Activated CD4-positive, CD25-positive, alpha-beta regulatory T cell treated with anti-CD3 and anti-CD28 coated beads, Interleukin-2, amount 50 U/mL, for 16 hours (primary cell): ENCODE measurements around the gene CELF4.

Experiments
- DNase-seq: peaks from one replicate; pipeline ENCODE4 v3.0.0-alpha.2; 2020; ENCODE audit warnings: low read depth, low spot score

The CELF4 gene

DNA sequence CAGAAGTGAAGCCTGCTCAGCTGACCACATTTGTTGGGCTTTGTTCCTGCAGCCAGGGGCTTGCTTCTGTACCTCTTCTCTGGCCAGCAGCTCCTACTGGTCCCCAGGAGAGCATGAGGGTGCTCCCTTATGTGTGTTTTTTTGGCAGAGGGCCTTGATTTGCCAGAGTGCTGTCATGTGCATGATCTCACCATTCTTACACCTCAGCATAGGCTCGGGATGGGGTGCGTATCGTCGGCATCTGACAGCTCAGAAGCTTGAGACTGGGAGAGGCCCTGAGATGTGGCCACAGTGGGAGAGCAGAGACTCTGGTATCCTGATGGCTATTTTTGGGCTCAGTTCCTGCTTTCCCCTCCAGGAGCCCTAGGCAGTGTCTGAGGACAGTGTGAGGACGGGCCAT, 71.2 kb downstream of the CELF4 start:
- DNase-seq, result no peak

DNA sequence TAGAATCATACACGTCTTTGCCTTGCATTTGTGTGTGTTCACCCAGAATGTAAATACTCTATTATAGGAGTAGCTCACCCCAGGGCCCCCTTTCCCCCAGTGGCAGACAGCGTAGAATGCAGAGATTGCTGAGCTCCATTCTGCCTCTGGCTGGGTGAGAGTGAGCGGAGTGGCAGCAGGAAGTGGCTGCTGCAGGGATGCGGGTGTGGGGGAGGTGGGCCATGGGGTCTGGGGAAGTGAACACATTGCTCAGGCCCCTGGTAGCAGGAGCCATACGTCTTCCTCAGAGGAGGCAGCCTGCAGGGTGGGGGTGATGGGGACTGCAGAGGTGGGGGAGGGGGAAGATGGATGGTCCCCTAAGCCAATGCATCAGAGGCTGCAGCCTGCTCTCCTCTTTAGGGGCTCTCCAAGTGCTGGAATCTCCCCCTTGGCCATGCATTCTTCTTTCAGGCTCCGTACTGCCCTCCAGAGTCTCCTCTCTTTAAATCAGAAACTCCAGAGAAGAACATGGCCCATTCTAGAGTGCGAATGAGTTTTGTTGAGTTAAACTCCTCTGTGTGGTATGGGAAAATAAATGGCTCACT, 72.2 kb downstream of the CELF4 start:
- DNase-seq, result no peak

DNA sequence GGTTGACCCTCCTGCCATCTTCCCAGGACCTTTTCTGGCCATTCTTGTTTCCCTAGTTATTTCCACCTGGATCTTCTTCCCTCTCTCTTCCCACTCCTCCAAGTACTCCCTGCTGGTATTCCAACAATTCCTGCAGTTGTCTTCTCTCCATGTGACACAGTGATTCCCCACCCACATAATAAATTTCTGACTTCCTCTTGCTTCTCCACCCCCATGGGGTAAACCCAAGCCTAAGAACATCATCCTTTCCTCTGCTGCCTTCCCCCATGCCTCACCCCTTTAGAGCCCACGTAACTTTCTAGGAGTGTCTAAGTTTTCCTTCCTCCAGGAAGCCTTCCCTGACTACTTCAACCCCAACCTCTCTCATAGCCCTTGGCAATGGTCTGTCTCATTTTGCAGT, 72.6 kb downstream of the CELF4 start:
- DNase-seq, result no peak

- DNase-seq, result no peak
Measured at GRCh38 chr18:37491526-37491925, 74.1 kb downstream of the CELF4 start.

GRCh38 chr18:37489998-37490397, 75.6 kb downstream of the CELF4 start:
- no peak for DNase-seq

DNA sequence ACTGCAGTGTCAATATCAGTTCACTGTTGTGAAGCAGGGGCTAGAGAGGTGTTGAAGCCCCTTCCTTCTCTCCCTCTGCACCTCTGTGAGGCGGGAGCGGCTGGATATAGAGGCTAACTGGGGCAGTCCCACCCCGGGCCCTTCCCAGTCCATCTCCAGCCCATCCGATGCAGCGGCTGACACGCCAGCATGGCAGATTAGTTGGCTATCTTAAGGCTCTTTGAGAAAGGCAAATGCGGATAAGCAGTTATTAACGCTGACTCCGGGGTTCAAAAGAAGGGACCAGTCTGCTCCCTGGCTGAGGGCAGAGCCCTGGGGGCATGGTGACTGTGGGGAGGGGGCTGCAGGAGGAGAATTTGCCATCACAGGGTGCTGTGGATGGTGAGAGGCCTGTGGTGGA, 76.6 kb downstream of the CELF4 start:
- no peak for DNase-seq

DNA sequence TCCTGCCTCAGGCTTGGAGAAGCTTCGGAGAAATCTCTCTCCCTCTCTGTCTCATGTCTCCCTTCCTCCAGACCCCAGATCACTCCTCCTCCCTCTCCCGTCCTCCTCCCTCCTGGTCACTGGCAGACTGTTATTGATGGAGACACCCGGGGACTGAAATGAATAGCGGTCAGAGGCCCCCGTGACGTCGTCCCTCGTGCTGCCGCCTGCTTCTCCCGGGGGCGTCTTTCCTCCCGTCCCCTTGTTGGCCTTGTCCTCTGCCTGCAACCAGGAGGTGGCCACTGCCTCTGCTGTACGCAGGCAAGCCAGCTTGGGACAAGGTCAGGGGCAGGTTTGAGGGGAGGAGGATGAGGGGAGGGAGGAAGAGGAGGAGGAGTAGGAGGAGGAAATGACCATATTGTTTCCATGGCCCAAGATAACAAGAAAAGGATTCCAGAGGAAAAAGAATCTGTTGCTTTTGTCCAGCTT, 78.2 kb downstream of the CELF4 start:
- no peak for DNase-seq

- DNase-seq, result no peak
Measured at GRCh38 chr18:37486848-37487247, 78.8 kb downstream of the CELF4 start.

- no peak for DNase-seq
Measured at GRCh38 chr18:37484983-37485834, 80.4 kb downstream of the CELF4 start.

- no peak for DNase-seq
Measured at GRCh38 chr18:37483984-37484819, 81.4 kb downstream of the CELF4 start.

DNA sequence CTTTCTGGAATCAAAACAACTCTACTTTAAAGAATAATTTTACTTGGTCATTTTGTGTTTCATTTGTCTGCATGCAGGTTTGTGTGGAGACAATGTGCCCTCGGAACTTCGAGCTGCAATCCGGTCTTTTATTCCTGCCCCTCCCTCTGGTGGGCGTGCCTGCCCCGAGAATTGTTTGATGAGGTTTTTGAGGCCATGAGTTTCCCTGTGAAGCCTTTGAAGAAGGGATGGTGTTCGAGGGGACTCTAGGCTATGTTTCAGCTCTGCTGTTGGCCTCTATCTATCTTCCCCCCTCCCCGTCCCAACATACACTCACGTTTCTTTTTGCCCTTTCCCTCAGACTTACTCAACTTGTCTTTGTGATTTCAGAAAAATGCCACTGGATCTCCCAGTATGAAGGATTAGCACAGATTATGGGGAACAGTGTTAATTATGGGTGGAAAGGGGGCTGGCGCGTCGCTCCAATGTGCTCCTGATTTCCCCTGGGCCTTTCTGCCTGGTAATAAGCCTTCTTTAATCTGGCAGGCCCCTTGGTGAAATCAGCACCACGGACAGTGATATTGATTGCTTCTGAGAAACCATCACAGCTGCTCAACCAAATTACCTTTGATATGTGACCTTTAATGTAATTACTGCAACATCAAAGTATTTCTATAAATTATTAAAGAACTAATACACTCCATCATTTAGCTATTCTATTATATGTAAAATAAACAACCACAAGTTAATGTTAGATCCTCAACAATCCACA, 82.2 kb downstream of the CELF4 start:
- no peak for DNase-seq

DNA sequence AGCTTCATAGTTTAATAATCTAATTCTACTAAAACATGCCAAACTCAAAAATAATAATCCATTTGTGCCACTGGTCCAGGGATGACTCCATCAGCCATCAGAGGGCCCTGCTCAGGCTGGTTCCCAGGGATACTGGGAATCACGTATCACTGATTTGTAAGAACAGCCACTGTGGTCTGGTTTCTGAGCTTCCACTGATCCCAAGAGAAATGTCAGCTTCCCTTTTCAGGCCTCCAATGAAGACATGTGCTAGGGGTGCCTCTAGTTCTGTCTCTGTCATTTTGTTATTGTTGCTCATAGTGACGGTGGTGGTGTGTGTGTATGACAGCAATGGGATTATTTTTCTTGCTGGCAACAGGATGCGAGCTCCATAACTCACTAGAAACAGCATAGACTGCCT, 83.2 kb downstream of the CELF4 start:
- DNase-seq, result no peak

DNA sequence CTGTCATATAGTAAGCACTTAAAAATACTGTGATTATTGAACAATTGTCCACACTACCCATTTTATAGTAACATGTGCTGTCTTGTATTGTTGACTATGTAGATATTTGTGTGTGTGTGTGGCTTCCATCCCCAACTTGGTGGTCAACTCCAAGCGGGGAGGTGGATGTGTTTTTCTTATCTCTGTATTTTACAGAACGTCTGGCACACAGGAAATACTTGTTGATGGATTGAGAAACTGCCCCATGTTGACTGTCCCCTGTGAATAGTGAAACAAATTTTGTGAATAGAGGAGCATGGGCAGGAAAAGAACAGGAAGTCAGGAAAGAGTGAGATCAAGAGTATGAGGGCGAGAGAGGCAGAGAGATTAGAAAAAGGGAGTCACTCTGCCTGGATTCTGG, 83.6 kb downstream of the CELF4 start:
- DNase-seq, result no peak

GRCh38 chr18:37481491-37481890, 84.1 kb downstream of the CELF4 start:
- DNase-seq, result no peak

DNA sequence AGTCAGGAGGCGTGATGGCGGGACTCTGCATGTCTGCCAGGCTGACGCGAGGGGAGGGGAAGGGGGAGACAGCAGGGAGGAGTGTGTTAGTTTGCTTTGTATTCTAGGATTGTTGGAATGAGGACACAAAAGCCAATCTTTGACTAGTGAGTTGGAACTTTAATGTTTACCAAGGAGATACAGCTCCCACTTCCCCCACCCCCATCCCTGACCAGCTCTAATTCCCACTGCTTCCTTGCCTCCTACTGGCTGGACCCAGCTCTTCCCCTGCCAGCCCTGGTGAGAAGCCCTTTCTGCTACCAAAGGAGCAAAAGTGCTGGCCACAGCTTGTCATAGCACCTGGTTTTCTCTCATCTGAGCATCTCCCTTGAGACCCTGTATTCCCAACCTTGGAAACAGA, 84.5 kb downstream of the CELF4 start:
- DNase-seq, result no peak

GRCh38 chr18:37476611-37477295, 88.8 kb downstream of the CELF4 start:
- DNase-seq, result no peak

DNA sequence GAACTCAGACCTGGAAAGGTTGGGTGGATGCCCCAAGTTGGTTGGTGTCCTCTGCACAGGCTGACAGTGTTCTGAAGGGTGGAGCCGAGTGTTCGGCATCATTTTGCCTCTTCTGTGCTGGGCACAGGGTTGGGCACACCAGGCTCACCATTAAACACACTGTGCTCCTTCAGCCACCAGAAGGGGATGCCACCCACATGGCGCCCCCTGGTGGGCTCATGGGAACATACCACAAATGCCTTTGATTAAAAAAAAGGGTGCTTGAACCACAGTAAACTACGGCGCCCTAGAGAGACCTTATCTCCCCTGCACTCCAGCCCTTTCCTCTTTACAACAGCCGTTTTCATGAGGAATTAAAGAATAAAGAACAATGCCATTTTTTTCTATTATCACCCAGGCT, 89.4 kb downstream of the CELF4 start:
- no peak for DNase-seq

DNA sequence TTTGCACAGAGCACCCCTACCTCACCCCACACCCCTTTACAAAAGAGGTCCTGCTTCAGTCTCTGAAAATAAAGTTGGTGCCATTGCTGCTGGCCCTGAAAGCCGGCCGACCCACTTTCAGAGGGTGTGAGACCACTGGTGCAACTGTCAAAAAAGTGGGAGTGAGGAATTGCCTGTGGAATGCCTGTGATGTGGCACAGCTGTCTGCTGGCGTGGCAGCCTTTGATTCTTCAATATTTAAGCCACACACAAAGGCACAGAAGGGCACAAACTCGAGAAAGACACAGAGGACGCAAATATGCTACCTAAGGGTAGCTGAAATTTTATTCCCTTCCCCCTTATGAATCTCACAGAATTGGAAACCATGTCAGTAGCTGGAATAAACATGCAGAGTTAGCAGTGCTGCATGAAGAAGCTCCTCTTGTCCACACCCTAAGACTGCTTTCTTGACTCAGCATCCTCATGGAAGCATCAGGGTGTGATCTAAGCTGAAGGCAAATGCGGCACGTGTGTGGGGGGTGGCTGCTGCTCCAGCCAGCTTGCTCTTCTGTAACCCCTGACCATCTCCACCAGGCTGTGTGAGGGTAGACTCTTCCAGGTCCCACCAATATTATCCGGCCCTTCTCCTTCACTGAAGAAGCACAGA, 92.3 kb downstream of the CELF4 start:
- no peak for DNase-seq

- no peak for DNase-seq
Measured at GRCh38 chr18:37471637-37472036, 94.0 kb downstream of the CELF4 start.

DNA sequence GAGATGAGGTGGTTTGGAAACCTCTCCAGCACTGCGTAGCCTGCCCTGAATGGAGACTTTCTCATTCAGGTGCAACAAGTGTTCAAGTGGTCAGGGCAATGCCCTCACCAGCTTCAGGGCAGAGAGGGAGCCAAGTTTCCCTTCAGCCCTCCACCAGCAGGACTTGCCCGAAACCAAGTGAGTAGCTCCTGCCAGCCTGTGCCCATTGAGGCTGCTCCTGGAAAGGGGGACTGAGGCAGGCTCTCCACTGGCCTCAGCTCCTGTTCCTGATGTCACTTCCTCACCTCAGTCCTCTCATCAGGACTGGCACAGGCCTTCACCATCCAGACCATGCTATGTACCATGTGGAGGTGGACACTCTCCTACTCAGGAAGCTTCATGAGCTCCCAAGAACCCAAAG, 94.6 kb downstream of the CELF4 start:
- DNase-seq, result no peak
